ENCODE results near the gene MRPS14.

DNA sequence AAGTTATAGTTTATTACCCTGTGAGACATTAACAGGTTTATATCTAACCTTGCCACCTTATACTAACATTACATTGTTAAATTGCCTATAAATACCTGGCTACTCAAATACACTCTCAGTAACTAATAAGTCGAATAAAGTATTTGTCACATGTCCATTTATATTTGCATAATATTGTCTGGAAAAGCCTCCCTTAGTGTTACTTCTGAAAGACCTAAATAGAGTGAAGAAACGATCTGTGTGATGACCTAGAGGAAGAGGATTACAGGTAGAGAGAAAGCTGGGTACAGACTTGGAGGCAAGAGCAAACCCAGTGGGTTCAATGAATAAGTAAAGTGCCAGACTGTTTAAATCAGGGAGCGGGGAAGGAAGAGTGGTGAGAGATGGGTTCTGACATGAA is 26.2 kb downstream of the MRPS14 start:
- TF ChIP-seq TAF1 (IDR thresholded peaks at IDR 0.05; ENCODE audit: borderline replicate concordance, low read depth, low read length), result no peak
- TF ChIP-seq POLR2A (IDR thresholded peaks at IDR 0.05; ENCODE audit: low read depth, low read length), result no peak
- 0 out of 2 replicates have a peak, but pooled peaks have one; percentile 8 for TF ChIP-seq POLR2AphosphoS5 (IDR thresholded peaks at IDR 0.05; ENCODE audit: low read depth, low read length)

Measured in GM12892 (cell line).